Duodenal mucosa (tissue), 2 donors: ENCODE measurements around the gene TEX38.
A peak's percentile ranks its signal among the peaks of the same experiment; 100 is the strongest.
"Not testable (repeated sequence)": the region's sequence is repeated elsewhere in the genome, so short reads cannot be mapped to it uniquely, and the experiment has no call there.

Source experiments
- H3K27ac ChIP-seq: one replicate; pipeline ENCODE4 v1.7.0; 2013; ENCODE audit warnings: low read depth, low read length
- H3K27me3 ChIP-seq, 2 donors: one replicate each; pipeline ENCODE4 v1.7.0; 2013; ENCODE audit warnings: low read length in 2 of 2, control low read depth in 1 of 2; ENCODE audit not compliant: insufficient read depth in 2 of 2, control insufficient read depth in 1 of 2
- H3K36me3 ChIP-seq, 2 donors: one replicate each; pipeline ENCODE4 v1.7.0; 2013; ENCODE audit warnings: low read length in 2 of 2, control low read depth in 1 of 2; ENCODE audit not compliant: insufficient read depth in 2 of 2, control insufficient read depth in 1 of 2
- H3K4me1 ChIP-seq, 2 donors: one replicate each; pipeline ENCODE4 v1.7.0; 2013; ENCODE audit warnings: low read length in 2 of 2, control low read depth in 1 of 2; ENCODE audit not compliant: insufficient read depth in 2 of 2, control insufficient read depth in 1 of 2
- H3K4me3 ChIP-seq, 2 donors: one replicate each; pipeline ENCODE4 v1.7.0; 2013; ENCODE audit warnings: low read length in 2 of 2, low read depth in 1 of 2
- H3K9ac ChIP-seq, 2 donors: one replicate each; pipeline ENCODE4 v1.7.0; 2013; ENCODE audit warnings: low read length in 2 of 2, low read depth in 1 of 2
- H3K9me3 ChIP-seq, 2 donors: one replicate each; pipeline ENCODE4 v1.7.0; 2013; ENCODE audit warnings: low read length in 2 of 2, control low read depth in 1 of 2; ENCODE audit not compliant: control insufficient read depth in 1 of 2

Gene TEX38

DNA sequence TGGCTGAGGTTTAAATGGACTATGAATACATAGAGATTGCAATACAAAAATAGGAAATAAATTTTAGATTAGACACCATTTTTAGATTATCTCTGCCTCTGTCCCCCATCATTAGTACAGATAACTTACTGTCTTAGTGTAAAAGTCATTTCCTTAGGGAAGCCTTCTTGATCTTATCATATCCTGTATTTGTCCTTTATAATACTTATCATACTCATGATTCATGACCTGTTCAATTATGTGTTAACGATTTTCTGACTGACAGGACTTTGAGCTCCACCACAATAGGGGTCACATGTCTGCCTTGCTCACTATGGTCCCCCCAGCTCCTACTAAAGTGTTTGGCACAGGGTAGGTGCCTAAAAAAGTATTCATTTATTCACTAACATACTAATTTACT lies 14.6 kb downstream of the TEX38 start:
- peaks cover 14 to 39% of the 10 kb centered on the region in 2 donors for H3K4me1 ChIP-seq
- no peak overlapping the region for H3K27ac ChIP-seq
- no peak overlapping the region for H3K4me3 ChIP-seq
- H3K27me3 ChIP-seq, result no peaks in the 10 kb centered on the region
- peaks cover 55 to 79% of the 10 kb centered on the region in 2 donors for H3K36me3 ChIP-seq
- no peaks in the 10 kb centered on the region for H3K9me3 ChIP-seq
- no peak overlapping the region for H3K9ac ChIP-seq

DNA sequence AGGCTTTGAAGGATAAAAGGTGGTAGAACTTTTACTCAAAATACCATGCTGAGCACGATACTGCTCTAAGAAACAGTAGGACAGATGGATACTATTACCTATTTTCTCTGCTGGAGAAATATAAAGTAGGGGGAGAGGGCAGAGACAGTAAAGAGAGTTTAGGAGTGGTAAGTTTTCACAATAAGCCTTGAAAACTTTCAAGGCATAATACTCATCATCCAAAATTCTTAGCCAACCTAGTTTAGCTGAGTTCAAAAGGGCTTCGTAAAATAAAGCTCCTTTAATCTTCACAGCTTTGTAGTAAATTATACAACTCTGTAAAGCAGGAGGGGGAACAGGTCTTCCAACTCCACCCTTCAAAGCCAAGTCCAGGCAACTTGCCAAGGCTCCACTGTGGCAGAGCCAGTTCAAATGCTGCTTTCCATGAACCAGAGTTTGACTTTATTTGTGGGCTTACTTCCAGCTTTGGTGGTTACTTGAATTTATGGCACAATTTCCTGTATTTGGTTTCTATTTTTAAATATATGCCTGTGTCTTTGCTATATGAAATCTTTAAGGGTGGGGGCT lies 15.5 kb downstream of the TEX38 start:
- H3K27me3 ChIP-seq, result no peaks in the 10 kb centered on the region
- peaks cover 54 to 79% of the 10 kb centered on the region in 2 donors for H3K36me3 ChIP-seq
- peaks cover 14 to 34% of the 10 kb centered on the region in 2 donors for H3K4me1 ChIP-seq
- H3K9ac ChIP-seq, result no peak overlapping the region
- H3K9me3 ChIP-seq, result no peaks in the 10 kb centered on the region
- H3K4me3 ChIP-seq, result no peak overlapping the region
- H3K27ac ChIP-seq, result no peak overlapping the region

DNA sequence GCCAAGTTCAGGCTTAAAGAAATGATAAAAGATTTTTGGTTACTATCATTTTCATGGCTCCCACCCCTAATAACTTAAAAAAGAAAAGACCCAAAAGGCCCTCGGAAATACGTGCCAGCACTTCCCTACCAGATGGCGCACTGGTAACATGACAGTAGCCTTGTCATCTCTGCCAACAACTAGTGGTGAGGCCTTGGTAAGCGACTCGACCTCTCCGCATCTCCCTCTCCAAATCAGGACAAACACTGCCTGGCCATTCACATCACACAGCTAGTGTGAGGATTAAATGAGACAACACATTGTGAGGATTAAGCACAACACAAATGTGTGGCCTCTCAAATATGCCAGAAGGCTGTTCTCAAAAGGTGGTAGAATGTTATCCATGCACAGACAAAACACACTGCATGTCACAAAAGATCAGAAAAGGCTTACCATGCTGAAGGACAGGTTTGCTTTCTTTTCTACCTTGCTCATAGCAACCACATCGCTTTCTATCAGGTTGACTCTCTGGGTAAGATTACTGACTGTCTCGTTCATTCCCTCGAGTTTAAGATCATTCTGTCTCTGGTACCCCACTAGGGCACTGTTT lies 16.4 kb downstream of the TEX38 start:
- no peaks in the 10 kb centered on the region for H3K9me3 ChIP-seq
- peaks cover 49 to 75% of the 10 kb centered on the region in 2 donors for H3K36me3 ChIP-seq
- peaks cover 16 to 33% of the 10 kb centered on the region in 2 donors for H3K4me1 ChIP-seq
- H3K27ac ChIP-seq, result no peak overlapping the region
- H3K27me3 ChIP-seq, result no peaks in the 10 kb centered on the region
- H3K4me3 ChIP-seq, result no peak overlapping the region
- H3K9ac ChIP-seq, result peak overlapping the region in 1 of 2 donors; percentile 3

DNA sequence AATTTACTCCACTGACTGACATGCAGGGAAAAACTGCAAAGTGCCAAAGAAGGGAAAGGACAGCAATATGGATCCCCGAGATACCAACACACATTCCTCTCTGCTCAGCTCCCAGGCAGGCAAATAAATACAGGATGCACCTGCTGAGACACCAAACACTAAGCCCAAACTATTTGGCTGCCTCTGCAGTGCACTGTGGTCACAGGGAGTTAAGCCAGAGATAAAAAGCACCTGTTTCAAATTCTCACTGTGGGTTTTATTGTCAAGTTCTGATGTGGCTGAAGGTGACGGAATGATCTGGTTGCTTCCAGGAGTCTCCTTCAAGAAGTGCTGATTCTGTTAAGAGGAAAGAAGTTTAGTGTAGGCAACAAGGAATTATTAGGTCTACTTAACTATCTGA lies 17.7 kb downstream of the TEX38 start:
- peaks cover 38 to 62% of the 10 kb centered on the region in 2 donors for H3K36me3 ChIP-seq
- H3K9me3 ChIP-seq, result no peaks in the 10 kb centered on the region
- H3K4me1 ChIP-seq, result peaks cover 21 to 38% of the 10 kb centered on the region in 2 donors
- no peak overlapping the region for H3K27ac ChIP-seq
- no peak overlapping the region for H3K4me3 ChIP-seq
- H3K27me3 ChIP-seq, result no peaks in the 10 kb centered on the region
- H3K9ac ChIP-seq, result no peak overlapping the region

DNA sequence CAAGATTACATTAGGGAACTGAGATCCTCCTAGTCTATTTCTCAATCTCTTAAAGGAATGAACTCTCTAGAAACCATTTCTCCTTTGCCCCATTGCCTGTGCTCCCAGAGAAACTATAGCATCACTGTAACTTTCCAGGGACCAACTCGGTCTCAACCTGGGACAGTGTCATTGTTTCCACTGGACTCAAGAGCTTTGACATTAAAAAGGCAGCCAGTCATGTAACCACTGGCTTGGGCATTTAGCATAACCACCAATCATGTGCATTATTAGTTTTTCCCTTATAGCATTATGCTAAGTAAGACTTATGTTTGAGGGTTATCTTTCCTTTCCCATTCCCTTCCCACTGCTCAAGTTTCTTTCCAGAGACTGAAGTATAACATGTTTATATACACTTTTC lies 18.2 kb downstream of the TEX38 start:
- Histone ChIP-seq H3K9ac (no peak overlapping the region), H3K36me3 (peaks cover 33 to 56% of the 10 kb centered on the region in 2 donors), H3K9me3 (no peaks in the 10 kb centered on the region), H3K4me1 (peaks cover 21 to 38% of the 10 kb centered on the region in 2 donors), H3K4me3 (no peak overlapping the region), H3K27me3 (no peaks in the 10 kb centered on the region), H3K27ac (no peak overlapping the region)

- peaks cover 18 to 34% of the 10 kb centered on the region in 2 donors for H3K4me1 ChIP-seq
- H3K27ac ChIP-seq, result no peak overlapping the region
Observed at GRCh38 chr1:46690931-46691421, 19.3 kb downstream of the TEX38 start.

GRCh38 chr1:46691997-46692790 lies 20.5 kb downstream of the TEX38 start:
- Histone ChIP-seq H3K4me1 (peaks cover 7 to 21% of the 10 kb centered on the region in 2 donors), H3K4me3 (no peak overlapping the region), H3K36me3 (peaks cover 37 to 66% of the 10 kb centered on the region in 2 donors), H3K9ac (no peak overlapping the region), H3K9me3 (no peaks in the 10 kb centered on the region), H3K27me3 (no peaks in the 10 kb centered on the region), H3K27ac (no peak overlapping the region)

More at GRCh38 chr1:46690931-46691421, 19.3 kb downstream of the TEX38 start:
- Histone ChIP-seq H3K9ac (no peak overlapping the region), H3K36me3 (peaks cover 37 to 60% of the 10 kb centered on the region in 2 donors), H3K27me3 (no peaks in the 10 kb centered on the region), H3K9me3 (no peaks in the 10 kb centered on the region), H3K4me3 (no peak overlapping the region)

DNA sequence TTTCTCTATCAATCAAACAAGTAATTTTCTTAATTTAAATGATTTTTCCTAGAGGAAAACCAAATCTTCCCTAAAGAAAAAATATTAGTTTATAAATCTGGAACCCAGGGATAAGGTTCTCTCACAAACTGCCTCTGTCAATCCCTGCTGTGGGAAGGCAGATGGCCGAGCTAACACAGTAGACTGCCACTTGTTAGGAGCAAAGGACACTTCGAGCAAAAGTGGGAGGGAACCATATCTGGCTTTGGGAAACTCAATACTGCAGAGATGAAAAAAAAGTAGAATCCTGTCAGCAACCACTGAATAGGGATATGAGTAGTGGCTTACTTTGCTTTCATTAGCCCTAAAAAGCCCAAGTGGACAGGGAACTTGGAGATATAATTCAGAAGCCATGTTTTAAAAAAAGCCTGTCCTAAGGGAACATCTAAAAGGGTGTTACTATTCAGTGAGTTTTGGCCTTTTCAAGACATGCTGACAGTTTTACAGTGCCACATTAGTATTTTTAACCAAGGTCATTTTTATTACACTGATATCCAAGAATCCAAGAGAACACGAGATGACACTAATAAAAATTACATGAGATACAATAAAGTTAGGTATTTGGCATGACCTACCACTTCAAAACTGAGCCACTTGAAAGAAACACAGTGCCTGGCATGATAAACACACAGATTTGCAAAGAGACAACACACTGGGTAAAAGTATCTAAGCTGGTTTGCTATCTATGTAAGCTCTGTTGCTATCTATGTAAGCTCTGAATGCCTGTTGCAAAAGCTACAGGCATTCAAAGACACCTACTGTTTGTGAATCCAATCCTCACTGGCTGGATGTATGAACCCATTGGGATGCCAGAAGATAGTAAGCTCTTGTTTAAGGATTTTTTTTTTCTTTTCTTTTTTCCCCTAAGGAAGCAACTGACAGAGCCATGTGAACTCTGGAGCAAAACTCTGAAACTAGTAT lies 21.4 kb downstream of the TEX38 start:
- peaks cover 35 to 62% of the 10 kb centered on the region in 2 donors for H3K36me3 ChIP-seq
- H3K27me3 ChIP-seq, result no peaks in the 10 kb centered on the region

GRCh38 chr1:46694676-46695075 lies 23.0 kb downstream of the TEX38 start:
- H3K4me3 ChIP-seq, H3K9ac ChIP-seq, H3K9me3 ChIP-seq, H3K27ac ChIP-seq, H3K27me3 ChIP-seq, H3K4me1 ChIP-seq: not testable (repeated sequence)
- peaks cover 23 to 46% of the 10 kb centered on the region in 2 donors for H3K36me3 ChIP-seq

More for the DNA sequence above, 21.4 kb downstream of the TEX38 start:
- Histone ChIP-seq H3K4me1 (peaks cover 7 to 12% of the 10 kb centered on the region in 2 donors), H3K9ac (no peak overlapping the region), H3K4me3 (no peak overlapping the region), H3K9me3 (no peaks in the 10 kb centered on the region), H3K27ac (no peak overlapping the region)
